Renal cortical epithelial cell (primary cell): ENCODE data around the gene IMMP2L. TPM values are rescaled to one million over a fixed set of nuclear protein-coding genes. Genes with fewer than 3 reads are reported as not detected.
"Not testable (repeated sequence)": the region's sequence is repeated elsewhere in the genome, so short reads cannot be mapped to it uniquely, and the experiment has no call there.

Source experiments
- DNase-seq: peaks from one replicate; pipeline ENCODE4 v3.0.0-alpha.2; 2011; ENCODE audit warnings: low read depth
- total RNA-seq: library from RNA; depleted of rRNA; stranded (reverse); fragments of >200 nt; gene quantifications from 2 replicates; pipeline ENCODE4 v1.2.3, GENCODE V29; 2014

IMMP2L gene
- total RNA-seq, 1 donor from 2014 or later: 23.8 TPM

- no peak for DNase-seq
Observed at GRCh38 chr7:111080495-111081105, 481.7 kb downstream of the IMMP2L start.

GRCh38 chr7:111077001-111077400 is 485.3 kb downstream of the IMMP2L start:
- DNase-seq: no peak

DNA sequence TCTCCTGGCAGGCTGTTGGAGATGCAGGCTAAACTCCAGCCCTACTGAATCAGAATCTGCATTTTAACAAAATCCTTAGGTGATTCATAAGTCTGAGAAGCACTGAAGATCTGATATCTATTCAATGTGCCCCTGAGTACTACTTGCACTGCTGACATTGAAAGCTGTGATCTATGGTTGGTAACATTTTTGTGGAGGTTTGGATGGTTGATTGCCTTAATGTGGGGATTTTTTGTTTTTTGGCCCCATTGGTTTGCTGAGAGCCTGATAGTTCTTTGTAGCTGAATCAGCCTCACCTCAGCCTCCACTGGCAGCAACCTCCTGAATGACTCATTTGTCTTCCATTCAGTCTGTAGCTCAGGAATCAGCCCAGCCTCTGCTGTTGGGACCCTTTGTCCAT is 486.1 kb downstream of the IMMP2L start:
- DNase-seq: peak; percentile 48

- no peak for DNase-seq
Observed at GRCh38 chr7:111075498-111075897, 486.8 kb downstream of the IMMP2L start.

- no peak for DNase-seq
Observed at GRCh38 chr7:111074748-111075146, 487.5 kb downstream of the IMMP2L start.

- no peak for DNase-seq
Observed at GRCh38 chr7:111074071-111074747, 488.1 kb downstream of the IMMP2L start.

DNA sequence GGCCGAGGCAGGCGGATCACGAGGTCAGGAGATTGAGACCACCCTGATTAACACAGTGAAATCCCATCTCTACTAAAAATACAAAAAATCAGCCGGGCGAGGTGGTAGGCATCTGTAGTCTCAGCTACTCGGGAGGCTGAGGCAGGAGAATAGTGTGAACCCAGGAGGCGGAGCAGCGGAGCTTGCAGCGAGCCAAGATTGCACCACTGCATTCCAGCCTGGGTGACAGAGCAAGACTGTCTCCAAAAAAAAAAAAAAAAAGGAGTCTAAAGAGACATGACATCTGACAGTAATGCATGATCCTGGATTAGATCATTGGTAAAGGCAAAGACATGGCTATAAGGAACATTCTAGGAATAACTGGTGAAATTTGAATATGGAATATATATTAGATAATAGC is 489.6 kb downstream of the IMMP2L start:
- not testable (repeated sequence) for DNase-seq

GRCh38 chr7:111071556-111071955 is 490.7 kb downstream of the IMMP2L start:
- DNase-seq: no peak

- DNase-seq: no peak
Observed at GRCh38 chr7:111068618-111069017, 493.7 kb downstream of the IMMP2L start.

DNA sequence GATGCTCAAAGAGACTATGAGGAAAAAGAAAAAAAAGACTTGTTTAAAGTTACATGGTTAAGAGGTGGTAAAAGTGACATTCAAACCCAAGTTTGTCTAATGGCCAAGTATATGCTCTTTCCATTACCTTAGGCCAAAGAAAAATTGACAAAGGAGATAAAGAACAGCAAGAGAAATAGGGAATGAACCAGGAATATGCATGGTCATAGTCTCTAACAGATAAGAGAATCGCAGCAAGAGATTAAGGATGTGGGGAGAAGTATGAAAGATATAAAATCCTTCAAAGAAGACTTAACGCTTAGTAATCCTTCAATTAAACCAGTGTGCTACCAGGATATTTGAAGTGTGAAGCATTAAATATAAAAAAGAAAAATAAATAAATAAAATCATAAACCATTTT is 494.6 kb downstream of the IMMP2L start:
- DNase-seq: no peak

- no peak for DNase-seq
Observed at GRCh38 chr7:111067251-111067650, 495.0 kb downstream of the IMMP2L start.

DNA sequence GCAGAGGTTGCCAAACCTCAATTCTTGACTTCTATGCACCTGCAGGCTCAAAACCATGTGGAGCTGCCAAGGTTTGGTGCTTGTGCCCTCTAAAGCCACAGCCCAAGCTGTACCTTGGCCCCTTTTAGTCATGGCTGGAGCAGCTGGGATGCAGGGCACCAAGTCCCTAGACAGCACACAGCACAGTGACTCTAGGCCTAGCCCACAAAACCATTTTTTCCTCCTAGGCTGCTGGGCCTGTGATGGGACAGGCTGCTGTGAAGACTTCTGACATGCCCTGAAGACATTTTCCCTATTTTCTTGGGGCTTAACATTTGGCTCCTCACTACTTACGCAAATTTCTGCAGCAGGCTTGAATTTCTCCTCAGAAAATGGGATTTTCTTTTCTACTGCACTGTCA is 499.1 kb downstream of the IMMP2L start:
- no peak for DNase-seq

DNA sequence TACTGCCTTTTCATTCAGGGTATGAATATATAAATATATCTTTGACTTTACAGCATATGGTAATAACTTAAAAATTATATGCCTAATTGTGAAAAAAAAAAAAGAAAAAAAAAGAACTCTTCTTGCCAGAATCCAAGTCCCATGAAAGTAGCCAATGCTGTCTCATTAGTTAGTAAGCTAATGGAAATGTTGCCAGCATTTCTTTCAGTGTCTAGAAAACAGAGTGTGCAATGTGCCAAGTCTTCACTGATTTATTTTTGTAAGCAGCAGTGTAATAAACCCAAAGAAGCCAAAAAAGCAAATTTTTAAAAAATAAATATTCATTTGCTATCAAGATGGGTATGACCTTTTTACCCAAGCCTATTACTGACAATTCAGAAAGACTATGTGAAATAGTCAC is 502.5 kb downstream of the IMMP2L start:
- no peak for DNase-seq

- DNase-seq: no peak
Observed at GRCh38 chr7:111057066-111057465, 505.2 kb downstream of the IMMP2L start.

DNA sequence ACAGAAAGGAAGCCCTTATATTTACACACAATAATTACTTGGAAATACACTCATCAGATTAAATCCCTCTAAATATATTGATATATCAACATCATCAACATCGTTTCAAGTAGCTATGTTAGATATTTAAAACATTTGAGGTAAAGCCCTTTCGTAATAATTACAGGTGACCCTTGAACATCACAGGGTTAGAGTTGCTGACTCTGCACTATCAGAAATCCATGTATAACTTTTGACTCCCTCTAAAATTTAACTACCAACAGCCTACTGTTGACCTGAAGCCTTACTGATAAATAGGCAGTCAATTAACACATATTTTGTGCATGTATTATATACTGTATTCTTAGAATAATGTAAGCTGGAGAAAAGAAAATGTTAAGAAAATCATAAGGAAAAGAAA is 505.9 kb downstream of the IMMP2L start:
- DNase-seq: no peak

DNA sequence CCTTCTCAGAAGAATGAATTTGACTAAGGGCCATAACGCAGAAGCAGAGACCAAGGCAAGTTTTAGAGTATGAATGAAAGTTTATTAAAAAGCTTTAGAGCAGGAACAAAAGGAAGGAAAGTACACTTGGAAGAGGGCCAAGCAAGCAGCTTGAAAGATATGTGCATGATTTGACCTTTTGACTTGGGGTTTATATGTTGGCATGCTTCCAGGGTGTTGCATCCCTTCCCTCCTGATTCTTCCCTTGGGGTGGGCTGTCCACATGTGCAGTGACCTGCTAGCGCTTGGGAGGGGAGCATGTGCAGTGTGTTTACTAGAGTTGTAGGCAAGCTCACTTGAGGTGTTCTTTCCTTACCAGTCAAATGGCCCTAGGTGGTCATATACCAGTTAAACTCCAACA is 509.3 kb downstream of the IMMP2L start:
- DNase-seq: no peak

DNA sequence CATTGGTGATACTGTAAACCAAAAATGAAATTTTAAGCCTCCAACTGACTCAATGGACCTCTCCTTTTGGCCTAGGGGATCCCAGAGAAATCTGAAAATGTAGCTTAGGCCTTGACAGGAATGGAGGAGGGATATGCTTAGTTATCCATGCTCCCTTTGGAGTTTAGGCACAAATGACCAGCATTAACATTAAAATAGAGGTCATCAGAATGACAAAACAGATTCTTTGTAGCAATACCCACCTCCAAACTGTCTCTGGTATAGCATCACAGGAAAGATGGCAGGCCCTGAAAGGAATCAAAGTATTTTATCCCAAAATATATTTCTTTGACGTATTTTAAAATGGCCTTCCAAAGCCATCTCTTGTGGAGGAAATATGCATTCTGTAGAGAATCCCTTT is 510.5 kb downstream of the IMMP2L start:
- DNase-seq: no peak

GRCh38 chr7:111050875-111051416 is 511.3 kb downstream of the IMMP2L start:
- no peak for DNase-seq

DNA sequence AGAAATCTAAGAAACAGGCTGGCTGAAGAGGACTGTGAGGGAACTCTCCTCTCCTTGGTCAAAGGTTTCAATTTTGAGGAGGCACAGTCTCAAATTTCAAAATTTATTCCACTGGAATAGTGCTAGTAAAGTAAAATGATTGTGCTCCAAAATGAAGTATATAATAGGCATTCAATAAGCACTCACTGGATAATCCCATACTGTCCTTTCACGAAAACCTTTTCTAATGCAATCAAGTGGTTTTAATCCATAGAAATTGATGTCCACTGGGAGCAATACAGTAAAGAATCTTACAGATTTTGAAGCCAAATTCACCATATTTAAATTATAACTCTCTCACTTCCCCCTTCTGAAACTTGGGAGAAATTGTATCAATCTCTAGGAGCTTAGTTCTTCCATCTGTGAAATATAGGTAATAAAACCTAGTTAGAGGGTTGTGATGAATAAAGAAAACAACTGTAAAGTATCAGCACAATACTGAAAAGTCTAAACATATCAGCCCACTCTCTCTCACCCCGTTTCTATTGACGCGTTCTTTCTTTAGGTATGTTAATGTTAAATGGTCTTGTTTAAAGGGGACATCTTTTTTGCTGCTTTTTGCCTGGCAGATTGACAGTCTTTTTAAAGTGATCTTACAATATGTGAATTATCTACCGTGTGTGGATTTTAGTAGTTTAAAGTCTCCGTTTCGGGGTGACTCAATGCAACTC is 512.2 kb downstream of the IMMP2L start:
- no peak for DNase-seq

- no peak for DNase-seq
Observed at GRCh38 chr7:111047595-111047994, 514.7 kb downstream of the IMMP2L start.

DNA sequence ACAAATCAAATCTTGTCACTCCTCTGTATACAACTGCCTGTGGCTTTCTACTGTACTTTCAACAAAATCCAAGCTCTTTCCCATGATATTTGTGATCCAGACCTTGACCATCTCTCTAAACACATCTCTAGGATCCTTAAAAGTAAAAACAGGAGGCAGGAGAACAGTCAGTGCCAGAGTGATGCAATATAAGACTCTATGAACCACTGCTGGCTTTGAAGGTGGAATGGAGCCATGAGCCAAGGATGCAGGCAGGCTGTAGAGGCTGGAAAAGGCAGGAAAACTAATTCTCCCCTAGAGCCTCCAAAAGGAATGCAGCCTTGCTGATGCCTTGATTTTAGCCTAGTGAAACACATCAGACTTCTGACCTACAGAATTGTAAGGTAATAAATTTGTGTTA is 516.8 kb downstream of the IMMP2L start:
- DNase-seq: peak; percentile 6

DNA sequence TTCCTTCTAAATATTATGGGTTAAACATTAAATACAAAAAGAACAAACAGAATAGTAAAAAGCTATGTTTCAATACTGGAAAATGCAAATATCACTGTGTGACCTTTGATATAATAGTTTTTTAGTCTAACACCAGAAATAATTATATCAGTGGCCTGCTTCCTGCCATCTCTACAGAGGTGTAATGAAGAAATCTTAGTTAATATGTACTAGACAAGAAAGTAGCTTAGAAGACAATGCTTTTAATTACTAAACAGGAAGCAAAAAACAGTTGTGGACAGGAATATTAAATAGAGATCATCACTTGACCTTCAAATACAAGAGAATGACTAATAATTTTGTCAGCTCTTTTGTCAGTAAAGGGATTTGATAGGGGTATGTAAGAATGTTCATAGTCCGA is 518.7 kb downstream of the IMMP2L start:
- peak; percentile 38 for DNase-seq

- no peak for DNase-seq
Observed at GRCh38 chr7:111042842-111043241, 519.5 kb downstream of the IMMP2L start.
